Thoracic aorta (tissue), 2 donors: Measurements from ENCODE around the gene C1orf50. TPM values are rescaled to one million over a fixed set of nuclear protein-coding genes. Genes with fewer than 3 reads are reported as not detected.

Experiments used
- ATAC-seq: fragments of 150-250 bp; one replicate; pipeline ENCODE4 v1.8.0; 2017; ENCODE audit warnings: low read depth; ENCODE audit not compliant: insufficient number of reproducible peaks, low FRiP score
- DNase-seq: peaks from one replicate; pipeline ENCODE4 v3.0.0-alpha.2; 2020; ENCODE audit warnings: low spot score
- H3K27ac ChIP-seq, 2 donors: fragments of 200-600 bp; sonication (generic); 1 replicate in 1 of 2; 2 replicates in 1 of 2; pipeline ENCODE4 v1.5.1; 2016; ENCODE audit warnings: mild to moderate bottlenecking in 2 of 2, moderate library complexity in 2 of 2
- H3K27me3 ChIP-seq: fragments of 200-600 bp; sonication (generic); replicated peaks from 2 replicates; pipeline ENCODE4 v1.6.0; 2016; ENCODE audit warnings: mild to moderate bottlenecking; ENCODE audit not compliant: insufficient read depth
- H3K36me3 ChIP-seq: fragments of 200-600 bp; sonication (generic); one replicate; pipeline ENCODE4 v1.5.1; 2016
- H3K4me1 ChIP-seq, 2 donors: fragments of 200-600 bp; sonication (generic); 1 replicate in 1 of 2; 2 replicates in 1 of 2; pipeline versions ENCODE4 v1.5.1 to v1.6.0; 2016; ENCODE audit warnings: low read depth in 2 of 2, mild to moderate bottlenecking in 1 of 2; ENCODE audit not compliant: control insufficient read depth in 1 of 2
- H3K4me3 ChIP-seq: fragments of 200-600 bp; sonication (generic); 2 replicates; pipeline ENCODE4 v1.5.1; 2016; ENCODE audit warnings: mild to moderate bottlenecking
- H3K9me3 ChIP-seq: fragments of 200-600 bp; sonication (generic); 2 replicates; pipeline ENCODE4 v1.5.1; 2016
- total RNA-seq, 2 donors: library from RNA; depleted of rRNA; stranded (reverse); fragments of >200 nt; gene quantifications; one replicate each; pipeline versions ENCODE4 v1.1.0 to v1.2.3, GENCODE V29; 2016
- TF ChIP-seq, protein P1 (sequence below): fragments of 200-600 bp; sonication (generic); IDR thresholded peaks from one replicate; pipeline ENCODE4 v1.5.1; 2019; ENCODE audit warnings: antibody characterized with exemption

The C1orf50 gene
- total RNA-seq, 2 donors from 2014 or later = 4.1 to 4.3 TPM

DNA sequence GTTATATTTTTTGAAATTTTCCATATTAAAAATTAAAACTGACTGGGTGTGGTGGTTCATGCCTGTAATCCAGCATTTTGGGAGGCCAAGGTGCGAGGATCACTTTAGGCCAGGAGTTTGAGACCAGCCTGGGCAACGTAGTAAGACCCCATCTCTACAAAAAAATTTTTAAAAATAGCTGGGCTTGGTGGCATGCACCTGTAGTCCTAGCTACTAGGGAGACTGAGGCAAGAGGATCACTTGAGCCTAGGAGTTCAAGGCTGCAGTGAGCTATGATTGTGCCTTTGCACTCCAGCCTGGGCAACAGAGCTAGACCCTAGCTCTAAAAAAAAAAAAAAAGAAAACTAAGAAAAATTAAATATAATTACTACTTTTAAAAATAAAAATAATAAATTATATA lies 54.6 kb downstream of the C1orf50 start:
- no peak overlapping the region for H3K4me3 ChIP-seq
- no peaks in the 10 kb centered on the region for H3K27me3 ChIP-seq
- H3K36me3 ChIP-seq = no peaks in the 10 kb centered on the region
- no peak overlapping the region for H3K27ac ChIP-seq
- DNase-seq (no peak), ATAC-seq (no peak)
- no peaks in the 10 kb centered on the region for H3K9me3 ChIP-seq
- TF ChIP-seq, protein P1, sequence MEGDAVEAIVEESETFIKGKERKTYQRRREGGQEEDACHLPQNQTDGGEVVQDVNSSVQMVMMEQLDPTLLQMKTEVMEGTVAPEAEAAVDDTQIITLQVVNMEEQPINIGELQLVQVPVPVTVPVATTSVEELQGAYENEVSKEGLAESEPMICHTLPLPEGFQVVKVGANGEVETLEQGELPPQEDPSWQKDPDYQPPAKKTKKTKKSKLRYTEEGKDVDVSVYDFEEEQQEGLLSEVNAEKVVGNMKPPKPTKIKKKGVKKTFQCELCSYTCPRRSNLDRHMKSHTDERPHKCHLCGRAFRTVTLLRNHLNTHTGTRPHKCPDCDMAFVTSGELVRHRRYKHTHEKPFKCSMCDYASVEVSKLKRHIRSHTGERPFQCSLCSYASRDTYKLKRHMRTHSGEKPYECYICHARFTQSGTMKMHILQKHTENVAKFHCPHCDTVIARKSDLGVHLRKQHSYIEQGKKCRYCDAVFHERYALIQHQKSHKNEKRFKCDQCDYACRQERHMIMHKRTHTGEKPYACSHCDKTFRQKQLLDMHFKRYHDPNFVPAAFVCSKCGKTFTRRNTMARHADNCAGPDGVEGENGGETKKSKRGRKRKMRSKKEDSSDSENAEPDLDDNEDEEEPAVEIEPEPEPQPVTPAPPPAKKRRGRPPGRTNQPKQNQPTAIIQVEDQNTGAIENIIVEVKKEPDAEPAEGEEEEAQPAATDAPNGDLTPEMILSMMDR = no peak
- H3K4me1 ChIP-seq = peaks cover 6 to 9% of the 10 kb centered on the region in 2 donors

DNA sequence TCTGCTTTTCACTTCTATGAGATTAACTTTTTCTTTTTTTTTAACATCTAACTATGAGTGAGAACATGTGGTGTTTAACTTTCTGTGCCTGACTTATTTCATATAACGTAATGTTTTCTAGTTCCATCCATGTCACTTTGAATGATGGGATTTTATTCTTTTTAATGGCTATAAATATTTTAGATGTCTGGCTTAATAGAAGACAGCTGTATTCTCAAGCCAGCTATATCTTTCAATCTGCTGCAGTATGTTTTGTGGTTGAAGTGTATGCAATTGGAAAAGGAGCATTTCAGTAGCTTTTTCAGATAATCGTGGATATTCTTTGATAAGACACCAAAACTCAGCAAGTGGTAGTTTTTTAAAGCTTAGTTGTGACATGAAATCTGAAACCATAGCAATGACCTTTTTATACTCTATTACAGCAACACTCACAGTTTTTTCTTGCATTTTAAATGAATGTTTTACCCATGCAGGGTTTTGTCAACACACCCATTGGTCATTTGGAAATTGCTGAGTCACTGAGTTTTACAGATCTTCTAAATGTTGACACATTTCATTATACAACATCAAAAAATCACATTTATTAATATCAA lies 55.8 kb downstream of the C1orf50 start:
- ATAC-seq = no peak
- no peak overlapping the region for H3K4me3 ChIP-seq
- no peak for DNase-seq
- H3K4me1 ChIP-seq = peaks cover 2 to 3% of the 10 kb centered on the region in 2 donors
- H3K9me3 ChIP-seq = no peaks in the 10 kb centered on the region
- no peaks in the 10 kb centered on the region for H3K27me3 ChIP-seq
- TF ChIP-seq, protein P1 = no peak
- no peaks in the 10 kb centered on the region for H3K36me3 ChIP-seq
- H3K27ac ChIP-seq = no peak overlapping the region

DNA sequence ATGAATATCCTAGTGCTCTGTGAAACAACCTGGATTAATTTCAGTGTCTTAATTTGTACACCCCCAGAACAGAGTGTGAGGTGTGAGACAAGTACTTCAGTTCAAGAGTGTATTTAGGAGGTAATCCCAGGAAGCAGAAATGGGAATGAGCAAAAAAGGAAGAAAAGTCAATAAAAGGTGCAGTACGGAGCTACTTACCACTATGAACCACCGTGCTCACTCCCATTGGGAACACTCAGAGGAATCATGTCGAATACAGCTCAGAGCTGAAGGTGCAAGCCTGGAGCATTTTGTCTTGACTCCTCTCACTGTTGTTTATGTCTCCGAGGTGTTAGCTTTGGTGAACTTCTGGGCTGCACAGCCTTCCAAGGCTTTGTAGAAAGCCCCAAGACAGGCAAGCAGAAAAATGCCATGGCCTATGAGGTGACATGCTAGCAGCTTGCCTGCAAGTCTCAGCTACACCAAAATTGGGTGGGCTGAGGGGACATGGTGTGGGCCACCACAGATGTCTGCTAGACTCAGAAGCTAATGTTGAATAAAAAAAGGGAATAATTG lies 57.5 kb downstream of the C1orf50 start:
- Histone ChIP-seq H3K36me3 (no peaks in the 10 kb centered on the region), H3K4me3 (no peak overlapping the region), H3K9me3 (no peaks in the 10 kb centered on the region), H3K27me3 (no peaks in the 10 kb centered on the region), H3K4me1 (no peaks in the 10 kb centered on the region), H3K27ac (no peak overlapping the region)
- ATAC-seq = no peak
- TF ChIP-seq, protein P1 = no peak
- no peak for DNase-seq

DNA sequence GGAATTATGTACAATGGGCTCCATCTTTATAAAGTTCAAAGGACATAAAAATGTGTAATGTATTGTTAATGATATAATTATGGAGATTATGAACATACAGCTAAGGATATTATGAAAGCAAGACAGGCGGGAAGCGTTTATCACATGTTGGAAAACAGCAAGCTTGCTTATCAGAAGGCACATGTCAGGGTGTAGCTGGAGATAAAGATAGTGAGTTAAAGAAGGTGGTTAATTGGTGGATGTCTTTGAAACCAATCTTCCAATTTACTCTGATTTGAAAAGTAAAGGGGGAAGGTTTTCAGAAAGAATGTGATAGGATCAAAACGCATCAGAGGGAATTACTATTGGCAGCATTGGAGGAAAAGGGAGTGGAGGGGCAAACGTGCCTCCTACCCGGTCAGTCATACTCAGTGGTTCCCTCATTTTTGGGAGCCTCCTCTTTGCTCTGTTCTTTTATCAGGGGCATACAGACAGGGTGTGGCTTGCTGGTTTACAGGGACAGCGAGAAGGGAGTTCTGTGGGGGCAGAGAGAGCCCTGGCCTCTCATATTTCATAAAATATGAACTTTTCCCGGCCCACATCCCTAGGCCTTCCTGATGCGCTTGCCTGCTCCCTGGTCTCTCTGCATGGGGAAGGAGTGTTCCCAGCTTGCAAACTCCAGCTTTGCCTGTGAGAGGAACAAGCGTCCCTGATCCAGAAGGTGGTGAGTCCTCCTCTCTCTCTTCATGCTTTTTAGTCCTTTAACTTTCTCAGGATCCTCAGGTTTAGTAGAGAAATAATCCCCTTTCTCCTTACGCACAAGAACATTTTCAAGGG lies 58.2 kb downstream of the C1orf50 start:
- H3K27ac ChIP-seq = no peak overlapping the region

More for the DNA sequence above, 58.2 kb downstream of the C1orf50 start:
- no peaks in the 10 kb centered on the region for H3K36me3 ChIP-seq
- TF ChIP-seq, protein P1 = no peak
- H3K27me3 ChIP-seq = no peaks in the 10 kb centered on the region
- H3K9me3 ChIP-seq = no peaks in the 10 kb centered on the region
- ATAC-seq = no peak
- no peaks in the 10 kb centered on the region for H3K4me1 ChIP-seq
- DNase-seq = no peak
- no peak overlapping the region for H3K4me3 ChIP-seq

Other genes starting within 250 kb of the C1orf50 start
- 10 to 100 TPM; 12.0 to 38.0 TPM for gene PPIH, start 108.8 kb upstream of the C1orf50 start, total RNA-seq
- gene YBX1, start 84.8 kb upstream of the C1orf50 start, total RNA-seq = 100 to 1,000 TPM; 301 to 392 TPM
- gene CLDN19, start 27.0 kb upstream of the C1orf50 start, total RNA-seq = under 1 TPM; 0.14 to 0.49 TPM
- 10 to 100 TPM; 42.9 to 47.6 TPM for gene P3H1, start 221 bp upstream of the C1orf50 start, total RNA-seq
- gene TMEM269, start 17.7 kb downstream of the C1orf50 start, total RNA-seq = under 1 TPM; 0.27 to 0.35 TPM
- gene ERMAP, start 49.9 kb downstream of the C1orf50 start, total RNA-seq = 10 to 100 TPM in 1 of 2 donors, 1 to 10 TPM in 1; 7.0 to 18.0 TPM
- 10 to 100 TPM; 10.2 to 20.9 TPM for gene SVBP, start 50.1 kb downstream of the C1orf50 start, total RNA-seq
- gene ZNF691, start 79.4 kb downstream of the C1orf50 start, total RNA-seq = 10 to 100 TPM in 1 of 2 donors, 1 to 10 TPM in 1; 4.4 to 19.8 TPM
- gene SLC2A1, start 191.6 kb downstream of the C1orf50 start, total RNA-seq = 100 to 1,000 TPM; 119 to 147 TPM